GM23248 (cell line): ENCODE results near the gene GAST. TPM values are rescaled to one million over a fixed set of nuclear protein-coding genes. Genes with fewer than 3 reads are reported as not detected.

Experiments used
- DNase-seq: peaks from one replicate; pipeline ENCODE4 v3.0.0-alpha.2; 2015
- H2AFZ ChIP-seq: fragments of 200-600 bp; sonication (generic); 2 replicates; pipeline ENCODE4 v1.6.1; 2016; ENCODE audit warnings: antibody characterized with exemption
- H3F3A ChIP-seq: fragments of 200-600 bp; sonication (generic); 2 replicates; pipeline ENCODE4 v1.6.1; 2016; ENCODE audit warnings: mild to moderate bottlenecking, antibody characterized with exemption, mixed run types; ENCODE audit not compliant: insufficient read depth
- H3K27ac ChIP-seq: fragments of 200-600 bp; sonication (generic); 2 replicates; pipeline ENCODE4 v1.5.1; 2016; ENCODE audit warnings: mild to moderate bottlenecking
- H3K27me3 ChIP-seq: fragments of 200-600 bp; sonication (generic); replicated peaks from 2 replicates; pipeline ENCODE4 v1.6.1; 2016; ENCODE audit warnings: mild to moderate bottlenecking; ENCODE audit not compliant: insufficient read depth
- H3K36me3 ChIP-seq: fragments of 200-600 bp; sonication (generic); 2 replicates; pipeline ENCODE4 v1.6.1; 2016; ENCODE audit warnings: low read depth, mild to moderate bottlenecking
- H3K4me1 ChIP-seq: fragments of 200-600 bp; sonication (generic); 2 replicates; pipeline ENCODE4 v1.6.1; 2016; ENCODE audit warnings: mild to moderate bottlenecking; ENCODE audit not compliant: insufficient read depth
- H3K4me2 ChIP-seq: fragments of 200-600 bp; sonication (generic); one replicate; pipeline ENCODE4 v1.6.1; 2016; ENCODE audit warnings: mild to moderate bottlenecking; ENCODE audit not compliant: unreplicated experiment
- H3K4me3 ChIP-seq: fragments of 200-600 bp; sonication (generic); 2 replicates; pipeline ENCODE4 v1.5.1; 2016; ENCODE audit warnings: mild to moderate bottlenecking
- H3K79me2 ChIP-seq: fragments of 200-600 bp; sonication (generic); 2 replicates; pipeline ENCODE4 v1.6.1; 2016; ENCODE audit warnings: mild to moderate bottlenecking; ENCODE audit not compliant: insufficient read depth
- H3K9ac ChIP-seq: fragments of 200-600 bp; sonication (generic); 2 replicates; pipeline ENCODE4 v1.6.1; 2016; ENCODE audit warnings: mild to moderate bottlenecking
- H3K9me2 ChIP-seq: fragments of 200-600 bp; sonication (generic); 2 replicates; pipeline ENCODE4 v1.6.1; 2016; ENCODE audit warnings: mixed run types, mild to moderate bottlenecking, moderate library complexity; ENCODE audit not compliant: insufficient read depth
- H3K9me3 ChIP-seq: fragments of 200-600 bp; sonication (generic); one replicate; pipeline ENCODE4 v1.6.1; 2017; ENCODE audit warnings: low read depth
- H4K20me1 ChIP-seq: fragments of 200-600 bp; sonication (generic); 2 replicates; pipeline ENCODE4 v1.6.0; 2016; ENCODE audit not compliant: insufficient read depth
- EZH2 ChIP-seq: fragments of 200-600 bp; sonication (generic); IDR thresholded peaks from 2 replicates; pipeline ENCODE4 v1.6.1; 2018; ENCODE audit warnings: antibody characterized with exemption, mild to moderate bottlenecking; ENCODE audit not compliant: insufficient read depth, poor library complexity, severe bottlenecking
- EZH2phosphoT487 ChIP-seq: fragments of 200-600 bp; sonication (generic); IDR thresholded peaks from 2 replicates; pipeline ENCODE4 v1.6.1; 2018; ENCODE audit warnings: antibody characterized with exemption, moderate library complexity, mild to moderate bottlenecking, low read depth; ENCODE audit not compliant: insufficient read depth
- WGBS, 2 experiments: methylation state at CpG; one replicate each; pipeline ENCODE4 v1.1.6; 2015 to 2017; ENCODE audit warnings: low lambda C conversion rate in 2 of 2, low coverage in 1 of 2; ENCODE audit errors: missing lambda C conversion rate in 2 of 2; 5-methylcytosine and 5-hydroxymethylcytosine counted together
- in situ Hi-C: fragments of 300-500 bp; cut with MboI; formaldehyde crosslinking; loops from 2 replicates; pipeline ENCODE4 v1.15.0; 2020
- polyA plus RNA-seq: library from polyadenylated mRNA; unstranded; fragments of >200 nt; fragmentation: Nextera tagmentation; extraction: Ambion mirVana; gene quantifications from 2 replicates; pipeline ENCODE4 v1.2.1, GENCODE V29; 2016
- total RNA-seq: library from RNA; depleted of rRNA; stranded (reverse); fragments of >200 nt; shearing (Covaris generic); gene quantifications from 2 replicates; pipeline ENCODE4 v1.2.3, GENCODE V29; 2014; rRNA removed

GAST gene
- total RNA-seq = not detected in 2 replicates
- polyA plus RNA-seq = not detected in 2 replicates

- Histone ChIP-seq H3K4me3 (no peak within 1 kb of the TSS), H3K79me2 (no peaks in the 10 kb centered on the region), H3K9me3 (no peaks in the 10 kb centered on the region), H3K9me2 (no peaks in the 10 kb centered on the region), H2AFZ (no peak within 1 kb of the TSS), H3K4me2 (no peak within 1 kb of the TSS), H3K4me1 (no peaks in the 10 kb centered on the region), H3K36me3 (no peaks in the 10 kb centered on the region), H3K27me3 (peaks cover 11% of the 10 kb centered on the region; the same call in 1 of the 2 replicates), H3F3A (peaks cover 1% of the 10 kb centered on the region; the same call in 1 of the 2 replicates), H3K27ac (no peak within 1 kb of the TSS), H4K20me1 (no peaks in the 10 kb centered on the region), H3K9ac (no peak within 1 kb of the TSS)
- DNase-seq = no peak
- in situ Hi-C loops = no loop called here
- WGBS, 2 experiments = 64 to 66% methylated on average over 11 to 12 of the region's 12 CpGs
- TF ChIP-seq EZH2 = no peak
- no peak for TF ChIP-seq EZH2phosphoT487
These were observed at the start of gene GAST for GRCh38 chr17:41711669-41712400. Gene GAST (plus strand): TSS chr17:41712331. CDS start chr17:41715437, 3,106 bp downstream.

GRCh38 chr17:41663451-41664171 lies 48.5 kb upstream of the GAST start:
- no peak for DNase-seq
- Histone ChIP-seq H3K4me3 (no peak overlapping the region), H3K4me1 (peaks cover 5% of the 10 kb centered on the region), H3K79me2 (no peaks in the 10 kb centered on the region), H3K36me3 (no peaks in the 10 kb centered on the region), H3K9ac (no peak overlapping the region), H3K27ac (no peak overlapping the region), H3K4me2 (no peak overlapping the region), H2AFZ (no peak overlapping the region), H4K20me1 (no peaks in the 10 kb centered on the region), H3K27me3 (no peaks in the 10 kb centered on the region), H3K9me3 (no peaks in the 10 kb centered on the region), H3F3A (peaks cover 7% of the 10 kb centered on the region; the same call in 1 of the 2 replicates), H3K9me2 (no peaks in the 10 kb centered on the region)
- no peak for TF ChIP-seq EZH2phosphoT487
- no peak for TF ChIP-seq EZH2
- in situ Hi-C loops = loop anchor here (10.0 to 25.0 kb wide), 3 partner anchors 326 to 1051 kb away; no protein-coding TSS in a partner anchor
- 56 to 58% methylated on average over 8 of the region's 8 CpGs for WGBS, 2 experiments

GRCh38 chr17:41664172-41664457 lies 48.0 kb upstream of the GAST start:
- in situ Hi-C loops = loop anchor here (10.0 to 25.0 kb wide), 3 partner anchors 327 to 1052 kb away; no protein-coding TSS in a partner anchor
- TF ChIP-seq EZH2phosphoT487 (no peak), EZH2 (no peak)
- Histone ChIP-seq H3K9me2 (no peaks in the 10 kb centered on the region), H3K36me3 (no peaks in the 10 kb centered on the region), H3K27me3 (no peaks in the 10 kb centered on the region), H3K4me2 (no peak overlapping the region), H3K79me2 (no peaks in the 10 kb centered on the region), H4K20me1 (no peaks in the 10 kb centered on the region), H3K27ac (no peak overlapping the region), H3K4me3 (no peak overlapping the region), H3F3A (peaks cover 7% of the 10 kb centered on the region; the same call in 1 of the 2 replicates), H2AFZ (no peak overlapping the region), H3K9ac (no peak overlapping the region), H3K9me3 (no peaks in the 10 kb centered on the region), H3K4me1 (peaks cover 5% of the 10 kb centered on the region)
- no peak for DNase-seq
- WGBS, 2 experiments = 87 to 91% methylated on average over 2 of the region's 2 CpGs
